NCI-H128 (cell line): ENCODE results near the gene RABEP2.
"Not testable (repeated sequence)": the region's sequence is repeated elsewhere in the genome, so short reads cannot be mapped to it uniquely, and the experiment has no call there.

Experiments
- DNase-seq: peaks from one replicate; lab custom pipeline; 2025; ENCODE audit not compliant: unreplicated experiment; lab: John Stamatoyannopoulos, UW

The RABEP2 gene

GRCh38 chr16:28879841-28880588, 45.0 kb downstream of the RABEP2 start:
- DNase-seq: peak; percentile 68

DNA sequence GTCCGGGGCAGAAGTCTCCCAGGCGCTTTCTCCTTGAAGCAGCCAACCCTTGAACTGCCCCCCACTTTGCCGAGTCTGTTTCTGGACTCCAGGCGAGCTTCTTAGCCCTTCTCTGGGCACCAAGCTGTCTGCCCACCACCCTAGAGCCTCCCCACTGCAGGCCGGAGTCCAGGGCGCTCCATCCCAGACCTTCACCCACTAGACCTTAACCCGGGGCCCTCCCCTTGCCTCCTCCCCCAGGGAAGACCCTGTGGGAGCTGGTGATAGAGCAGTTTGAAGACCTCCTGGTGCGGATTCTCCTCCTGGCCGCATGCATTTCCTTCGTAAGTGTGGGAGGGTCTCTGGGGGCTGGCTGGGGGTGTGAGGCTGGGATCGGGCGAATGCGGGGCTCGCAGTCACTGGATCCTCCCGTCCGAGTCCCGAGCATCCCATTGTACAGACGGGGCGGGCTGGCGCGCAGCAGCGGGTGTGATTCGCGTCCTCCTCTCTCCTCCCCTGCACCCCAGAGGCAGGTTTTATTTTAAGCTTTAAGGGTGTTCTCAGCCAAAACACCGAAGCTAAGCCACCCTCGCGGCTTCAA, 45.7 kb downstream of the RABEP2 start:
- no peak for DNase-seq

GRCh38 chr16:28878083-28878926, 46.7 kb downstream of the RABEP2 start, which contains the start of gene ATP2A1:
Gene ATP2A1 (plus strand): TSS chr16:28878488. CDS start chr16:28878672, 184 bp downstream.
- no peak for DNase-seq

DNA sequence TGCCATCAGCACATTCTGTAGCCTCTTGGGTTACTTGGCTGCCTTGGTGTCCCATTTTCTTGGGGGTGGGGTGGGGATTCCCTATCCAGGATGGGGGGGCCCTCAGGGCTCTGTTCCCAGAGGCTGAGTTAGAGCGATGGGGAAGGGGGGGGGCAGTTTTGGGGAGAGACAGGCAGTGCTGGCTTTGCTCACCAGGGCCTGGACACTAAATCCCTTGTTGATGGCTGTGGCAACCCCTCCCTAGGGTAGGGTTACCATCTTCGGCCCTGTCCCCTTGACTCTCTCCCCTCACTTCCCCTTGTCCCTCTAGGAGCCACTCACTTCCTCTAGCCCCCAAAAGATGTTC, 47.4 kb downstream of the RABEP2 start:
- no peak for DNase-seq

- no peak for DNase-seq
These were observed 47.9 kb downstream of the RABEP2 start for GRCh38 chr16:28876973-28877654.

GRCh38 chr16:28876019-28876659, 48.9 kb downstream of the RABEP2 start:
- DNase-seq: no peak

GRCh38 chr16:28875134-28876018, 49.7 kb downstream of the RABEP2 start:
- no peak for DNase-seq

DNA sequence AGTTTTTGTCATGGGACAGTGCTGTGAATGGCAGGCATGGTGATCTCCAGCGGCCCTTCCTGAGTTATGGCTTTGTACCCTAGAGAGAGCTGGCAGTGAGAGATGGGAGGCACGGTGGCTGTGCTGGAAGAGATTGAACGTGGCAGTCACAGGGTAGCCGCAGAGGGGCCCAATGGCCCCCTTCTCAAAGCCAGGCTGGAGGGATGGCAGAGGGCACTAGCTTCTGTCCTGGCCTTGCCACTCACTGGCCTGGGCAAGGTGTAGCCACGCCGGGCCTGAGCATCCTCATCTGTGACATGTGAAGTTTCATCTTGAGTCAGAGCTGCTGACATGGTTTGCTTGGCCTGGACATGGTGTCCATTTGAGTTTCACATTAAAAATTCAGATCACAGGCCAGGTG, 50.6 kb downstream of the RABEP2 start:
- no peak for DNase-seq

GRCh38 chr16:28873543-28874201, 51.4 kb downstream of the RABEP2 start:
- DNase-seq: no peak

DNA sequence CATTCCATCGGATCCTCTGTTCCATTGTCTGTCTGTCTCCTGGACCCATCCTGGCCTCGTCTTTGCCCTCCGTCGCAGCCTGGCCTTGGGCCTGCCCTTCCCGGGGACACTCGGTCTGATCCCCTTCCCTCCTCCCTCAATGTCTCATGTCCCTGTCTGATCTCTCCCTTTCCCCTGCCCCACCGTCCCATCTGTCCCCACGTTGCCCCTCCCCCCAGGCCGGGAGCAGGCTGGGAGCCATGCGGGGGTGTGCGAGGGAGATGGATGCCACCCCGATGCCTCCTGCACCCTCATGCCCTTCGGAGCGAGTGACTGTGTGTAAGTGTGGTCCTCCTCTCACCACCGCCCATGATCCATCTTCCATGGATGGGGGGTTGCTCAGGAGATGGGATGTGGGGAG, 52.1 kb downstream of the RABEP2 start:
- no peak for DNase-seq

GRCh38 chr16:28869201-28869600, 55.8 kb downstream of the RABEP2 start:
- no peak for DNase-seq

GRCh38 chr16:28867646-28868045, 57.4 kb downstream of the RABEP2 start:
- not testable (repeated sequence) for DNase-seq

DNA sequence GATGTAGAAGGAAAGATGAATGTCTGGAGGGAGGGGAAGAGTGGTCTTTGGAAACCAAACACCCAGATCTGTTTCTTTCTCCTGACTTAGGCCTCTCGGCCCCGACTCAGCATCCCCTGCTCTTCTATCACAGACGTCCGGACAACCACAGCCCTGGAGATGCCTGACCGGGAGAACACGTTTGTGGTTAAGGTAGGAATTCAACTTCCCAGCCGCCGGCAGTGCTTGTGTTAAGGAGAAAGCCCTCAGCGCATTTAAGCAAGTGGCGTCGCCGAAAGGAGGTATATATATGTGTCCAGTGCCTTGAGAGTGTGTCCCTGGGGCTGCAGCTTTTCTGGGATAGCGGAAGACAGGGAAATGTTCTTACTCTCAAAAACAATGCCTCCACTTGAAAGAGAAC, 57.8 kb downstream of the RABEP2 start:
- DNase-seq: no peak

GRCh38 chr16:28866454-28866804, 58.6 kb downstream of the RABEP2 start:
- DNase-seq: no peak

DNA sequence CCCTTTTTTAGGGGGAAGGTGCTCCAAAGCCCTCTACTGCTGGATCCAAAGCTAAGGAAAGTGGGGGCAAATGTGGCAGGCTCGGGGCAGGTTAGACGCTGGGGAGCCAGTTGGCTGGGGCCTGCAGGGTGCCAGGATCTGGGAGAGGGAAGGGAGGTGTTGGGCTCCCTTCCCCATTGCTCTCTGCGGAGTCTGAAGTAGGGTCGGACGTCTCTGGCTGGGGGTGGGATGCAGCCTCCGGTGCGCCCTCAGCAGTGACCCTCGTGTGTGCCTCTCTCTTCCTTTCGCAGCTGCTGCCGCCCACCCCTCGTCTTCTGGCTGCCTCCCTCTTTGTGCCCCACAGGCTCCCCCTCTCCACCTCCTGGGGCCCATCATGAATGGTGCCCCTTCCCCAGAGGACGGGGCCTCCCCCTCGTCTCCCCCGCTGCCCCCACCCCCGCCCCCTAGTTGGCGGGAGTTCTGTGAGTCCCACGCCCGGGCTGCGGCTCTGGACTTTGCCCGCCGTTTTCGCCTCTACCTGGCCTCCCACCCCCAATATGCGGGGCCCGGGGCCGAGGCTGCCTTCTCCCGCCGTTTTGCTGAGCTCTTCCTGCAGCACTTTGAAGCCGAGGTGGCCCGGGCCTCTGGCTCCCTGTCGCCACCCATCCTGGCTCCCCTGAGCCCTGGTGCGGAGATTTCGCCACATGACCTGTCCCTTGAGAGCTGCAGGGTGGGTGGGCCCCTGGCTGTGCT, 59.1 kb downstream of the RABEP2 start:
- no peak for DNase-seq

DNA sequence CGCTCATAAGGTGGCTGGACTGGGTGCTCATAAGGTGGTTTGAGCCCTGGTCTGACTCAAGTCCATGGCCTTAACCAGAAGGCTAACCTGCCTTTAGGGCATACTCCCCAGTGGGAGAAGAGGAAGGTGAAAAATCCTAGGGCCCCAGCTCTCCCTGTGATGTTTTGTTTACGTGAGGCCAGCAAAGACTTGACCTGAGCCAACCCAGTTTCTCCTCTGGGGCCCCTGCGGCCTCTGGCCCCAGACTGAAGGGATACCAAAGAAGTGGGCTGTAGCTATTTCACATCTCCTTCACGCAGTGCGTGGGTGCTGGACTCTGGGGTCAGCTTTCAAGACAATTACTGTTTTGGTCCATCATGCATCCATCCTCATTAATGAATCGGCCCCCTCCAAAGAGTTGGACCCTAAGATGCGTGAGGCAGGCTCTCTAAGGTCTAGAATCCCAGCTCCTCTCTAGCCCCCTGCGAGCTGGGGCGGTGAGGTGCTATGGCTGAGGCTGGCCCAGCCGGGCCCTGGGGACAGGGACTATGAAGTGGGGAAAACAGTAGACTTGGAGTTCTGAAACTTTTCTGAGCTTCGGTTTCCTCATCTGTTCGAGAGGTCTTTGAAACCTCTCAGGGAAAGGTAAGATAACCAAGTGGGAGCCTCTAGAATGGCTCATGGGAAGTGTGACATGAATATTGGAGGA, 59.9 kb downstream of the RABEP2 start:
- DNase-seq: no peak

GRCh38 chr16:28863929-28864793, 60.9 kb downstream of the RABEP2 start:
- no peak for DNase-seq
